Fibroblast of villous mesenchyme (primary cell): ENCODE measurements around the gene AIPL1. TPM values are rescaled to one million over a fixed set of nuclear protein-coding genes. Genes with fewer than 3 reads are reported as not detected.

ENCODE experiments used
- DNase-seq: peaks from one replicate; pipeline ENCODE4 v3.0.0-alpha.2; 2010; ENCODE audit warnings: low read depth
- H3K4me3 ChIP-seq: 2 replicates; pipeline ENCODE4 v1.5.1; 2011; ENCODE audit warnings: low read depth, mild to moderate bottlenecking, low read length
- total RNA-seq: library from RNA; depleted of rRNA; stranded (reverse); fragments of >200 nt; gene quantifications from 2 replicates; pipeline ENCODE4 v1.2.3, GENCODE V29; 2012
- TF ChIP-seq, protein P1 (sequence below): IDR thresholded peaks from 2 replicates; pipeline ENCODE4 v1.5.1; 2012; ENCODE audit warnings: low read depth, mild to moderate bottlenecking, low read length; ENCODE audit not compliant: insufficient read depth

AIPL1 gene
- total RNA-seq, 1 donor, result not detected

DNA sequence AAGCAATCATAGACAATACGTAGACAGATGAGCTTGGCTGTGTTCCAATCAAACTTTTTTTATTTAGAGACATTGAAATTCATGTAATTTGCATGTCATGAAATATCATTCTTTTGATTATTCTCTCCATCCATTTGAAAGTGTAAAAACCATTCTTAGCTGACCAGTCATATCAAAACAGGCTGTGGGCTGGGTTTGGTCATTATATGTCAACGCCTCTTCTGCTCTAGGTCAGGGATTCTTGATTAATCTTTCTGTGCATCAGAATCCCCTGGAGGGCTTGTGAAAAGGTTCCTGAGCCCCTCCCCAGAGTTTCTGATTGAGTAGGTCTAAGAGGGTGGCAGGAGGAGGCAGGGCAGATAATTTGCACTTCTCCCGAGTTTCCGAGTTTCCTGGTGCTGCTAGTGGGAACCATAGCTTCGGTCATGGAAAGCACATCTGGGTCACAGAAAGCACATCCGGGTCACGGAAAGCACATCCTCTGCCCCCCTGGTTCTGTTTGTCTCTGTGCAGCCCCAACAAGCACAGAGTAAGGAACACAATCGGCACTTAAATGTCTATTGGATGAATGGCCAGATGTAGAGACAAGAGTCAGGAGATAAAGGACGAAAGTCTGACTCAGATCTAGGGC is 25.7 kb upstream of the AIPL1 start:
- DNase-seq, result no peak
- no peak overlapping the region for H3K4me3 ChIP-seq
- TF ChIP-seq, protein P1, sequence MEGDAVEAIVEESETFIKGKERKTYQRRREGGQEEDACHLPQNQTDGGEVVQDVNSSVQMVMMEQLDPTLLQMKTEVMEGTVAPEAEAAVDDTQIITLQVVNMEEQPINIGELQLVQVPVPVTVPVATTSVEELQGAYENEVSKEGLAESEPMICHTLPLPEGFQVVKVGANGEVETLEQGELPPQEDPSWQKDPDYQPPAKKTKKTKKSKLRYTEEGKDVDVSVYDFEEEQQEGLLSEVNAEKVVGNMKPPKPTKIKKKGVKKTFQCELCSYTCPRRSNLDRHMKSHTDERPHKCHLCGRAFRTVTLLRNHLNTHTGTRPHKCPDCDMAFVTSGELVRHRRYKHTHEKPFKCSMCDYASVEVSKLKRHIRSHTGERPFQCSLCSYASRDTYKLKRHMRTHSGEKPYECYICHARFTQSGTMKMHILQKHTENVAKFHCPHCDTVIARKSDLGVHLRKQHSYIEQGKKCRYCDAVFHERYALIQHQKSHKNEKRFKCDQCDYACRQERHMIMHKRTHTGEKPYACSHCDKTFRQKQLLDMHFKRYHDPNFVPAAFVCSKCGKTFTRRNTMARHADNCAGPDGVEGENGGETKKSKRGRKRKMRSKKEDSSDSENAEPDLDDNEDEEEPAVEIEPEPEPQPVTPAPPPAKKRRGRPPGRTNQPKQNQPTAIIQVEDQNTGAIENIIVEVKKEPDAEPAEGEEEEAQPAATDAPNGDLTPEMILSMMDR, result no peak

DNA sequence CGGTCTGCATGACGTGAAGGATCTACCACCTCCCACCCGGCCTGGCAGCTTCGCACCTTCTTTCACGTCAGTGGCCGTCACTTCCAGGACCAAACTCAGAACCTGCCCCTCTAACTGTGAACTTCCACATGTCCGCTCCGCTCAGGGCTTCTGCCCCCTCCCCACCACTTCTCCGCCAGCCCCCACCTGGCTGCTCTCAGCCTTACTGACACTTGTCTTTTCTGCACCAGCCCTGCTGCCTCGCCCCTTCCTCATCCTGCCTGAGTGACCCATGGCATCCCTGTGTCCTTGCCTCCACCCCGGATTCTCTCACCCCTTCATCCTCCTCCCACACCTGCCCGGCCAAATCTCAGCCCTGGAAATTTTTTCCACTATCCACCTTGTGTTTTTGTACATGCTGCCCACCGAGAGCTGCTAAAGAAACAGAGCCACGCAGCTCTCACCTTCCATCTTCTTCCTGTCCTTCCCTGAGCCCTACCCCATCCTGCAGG is 23.6 kb upstream of the AIPL1 start:
- TF ChIP-seq, protein P1, result no peak
- no peak overlapping the region for H3K4me3 ChIP-seq
- no peak for DNase-seq

DNA sequence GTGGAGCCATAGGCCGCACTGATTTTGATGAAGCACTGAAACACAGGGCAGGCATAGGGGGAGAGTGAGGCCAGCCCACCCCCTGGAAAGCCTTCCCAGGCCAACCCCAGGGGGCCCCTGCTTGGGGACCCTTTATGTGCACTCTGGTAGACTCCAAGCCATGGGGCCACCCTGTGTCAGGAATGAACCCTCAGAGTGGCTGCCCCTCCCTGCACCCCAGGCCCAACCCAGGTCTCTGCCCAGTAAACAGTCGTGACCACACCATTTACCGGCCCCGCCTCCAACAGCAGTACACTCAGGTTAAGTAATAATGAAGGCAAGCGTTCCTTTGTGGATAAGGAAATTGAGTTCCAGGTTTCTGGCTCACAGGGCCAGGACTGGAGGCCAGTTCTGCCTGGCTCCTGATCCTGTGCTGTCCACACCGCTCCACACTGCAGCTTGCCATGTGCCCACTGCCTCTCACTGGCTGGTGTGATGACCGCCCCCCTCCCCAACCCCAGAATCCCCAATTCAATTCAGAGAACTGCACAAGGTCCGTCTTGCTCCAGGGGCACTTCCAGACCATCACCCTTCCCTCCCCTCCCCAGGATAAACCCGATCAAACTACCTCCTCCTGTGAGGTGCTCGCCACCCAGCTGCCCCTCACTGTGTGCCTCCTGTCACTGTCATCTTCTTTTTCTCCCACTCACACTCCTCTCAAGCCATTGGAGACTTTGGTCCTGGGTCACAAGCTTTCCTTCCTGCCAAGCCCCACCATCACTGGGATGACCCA is 23.0 kb upstream of the AIPL1 start:
- no peak for DNase-seq
- TF ChIP-seq, protein P1, result no peak
- H3K4me3 ChIP-seq, result no peak overlapping the region

DNA sequence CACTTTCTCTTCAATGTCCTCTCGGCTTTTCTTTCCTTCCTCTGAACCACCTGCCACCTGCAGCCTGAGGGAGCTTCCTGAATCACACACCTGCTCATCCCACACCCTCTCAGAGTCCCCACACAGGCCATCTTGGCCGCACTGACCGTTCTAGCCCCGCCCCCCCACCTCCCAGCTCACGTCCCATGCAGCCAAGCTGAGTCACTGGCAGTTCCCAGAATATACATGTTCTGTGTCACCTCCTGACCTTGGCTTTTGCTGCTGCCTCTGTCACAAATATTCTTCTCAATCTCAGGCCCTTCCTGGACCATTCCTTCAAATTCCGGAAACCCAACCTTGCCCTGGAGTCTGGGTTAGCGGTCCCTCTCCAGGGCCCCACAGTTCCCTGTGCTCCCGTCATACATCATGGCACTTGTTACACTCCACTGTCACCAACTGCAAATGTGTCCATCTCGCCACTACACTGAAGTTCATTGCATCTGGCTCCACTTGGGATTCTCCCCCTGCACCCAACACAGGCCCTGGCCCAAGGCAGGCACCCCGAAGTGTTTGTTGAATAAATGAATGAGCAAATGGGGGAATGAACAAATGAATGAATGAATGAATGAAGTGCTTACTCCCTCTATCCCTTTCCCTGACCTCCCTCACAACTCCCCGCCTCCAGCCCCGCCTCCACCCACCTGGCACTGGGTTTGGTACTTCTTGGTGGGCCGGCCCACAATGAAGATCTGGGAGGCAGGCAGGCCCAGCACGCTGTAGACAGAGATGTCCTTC is 22.2 kb upstream of the AIPL1 start:
- H3K4me3 ChIP-seq, result no peak overlapping the region
- DNase-seq, result peak; percentile 47
- TF ChIP-seq, protein P1, result no peak

DNA sequence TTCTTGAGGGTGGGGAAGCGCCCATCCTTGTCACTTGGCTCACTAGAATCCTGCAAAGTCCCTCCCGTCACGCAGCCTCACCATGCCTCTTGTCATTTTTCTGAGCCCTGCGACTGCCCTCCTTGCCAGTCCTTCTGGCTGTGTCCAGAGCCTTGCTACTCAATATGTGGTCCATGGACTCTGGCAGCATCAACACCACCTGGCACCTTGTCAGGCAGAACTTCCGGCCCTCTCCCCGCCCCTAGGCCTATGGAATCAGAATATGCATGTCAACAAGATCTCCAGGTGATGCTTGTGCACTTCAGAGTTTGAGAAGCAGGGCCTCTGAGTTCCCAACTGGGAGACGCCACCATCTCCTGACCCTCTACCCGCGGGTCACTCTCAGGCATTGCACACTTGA is 21.4 kb upstream of the AIPL1 start:
- TF ChIP-seq, protein P1, result no peak
- DNase-seq, result no peak
- H3K4me3 ChIP-seq, result no peak overlapping the region

DNA sequence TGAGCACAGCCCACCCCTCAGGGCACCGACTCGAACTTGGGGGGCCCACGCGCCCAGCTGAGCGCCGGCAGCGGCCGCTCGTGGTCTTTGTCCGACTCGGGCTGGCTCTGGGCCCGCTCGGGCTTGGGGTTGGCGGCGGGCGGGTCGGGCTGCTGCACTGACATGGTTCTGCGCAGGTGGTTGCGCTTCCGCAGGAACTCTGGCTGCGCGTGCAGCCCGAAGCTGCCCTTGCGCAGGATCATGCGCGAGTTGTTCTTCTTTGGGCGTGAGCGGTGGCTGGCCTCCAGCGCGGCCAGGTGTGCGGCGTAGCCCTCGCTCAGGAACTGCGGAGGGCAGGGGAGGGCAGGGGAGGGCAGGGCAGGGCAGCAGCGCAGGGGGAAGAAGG is 20.4 kb upstream of the AIPL1 start:
- peak; percentile 9 for DNase-seq
- H3K4me3 ChIP-seq, result peak overlapping the region; percentile 3
- TF ChIP-seq, protein P1, result no peak
